Activated naive CD8-positive, alpha-beta T cell treated with anti-CD3 and anti-CD28 coated beads, Interleukin-2, amount 50 U/mL, for 24 hours (primary cell): Measurements from ENCODE around the gene TOR1A.

Experiments used
- ATAC-seq: fragments of 150-1000 bp; cut with Tn5 transposase; one replicate; pipeline ENCODE4 v1.10.0; 2021
- DNase-seq: peaks from one replicate; pipeline ENCODE4 v3.0.0; 2021
- H3K27ac Mint-ChIP-seq: one replicate; pipeline ENCODE4 v1.8.0; 2021; ENCODE audit warnings: mild to moderate bottlenecking, mixed read lengths
- H3K27me3 Mint-ChIP-seq: one replicate; pipeline ENCODE4 v1.8.0; 2021; ENCODE audit warnings: mixed read lengths
- H3K36me3 Mint-ChIP-seq: one replicate; pipeline ENCODE4 v1.8.0; 2021; ENCODE audit warnings: low read depth, mixed read lengths
- H3K4me1 Mint-ChIP-seq: one replicate; pipeline ENCODE4 v1.8.0; 2021; ENCODE audit warnings: mixed read lengths
- H3K4me3 Mint-ChIP-seq: one replicate; pipeline ENCODE4 v1.8.0; 2021; ENCODE audit warnings: mild to moderate bottlenecking, moderate library complexity, mixed read lengths
- H3K9me3 Mint-ChIP-seq: one replicate; pipeline ENCODE4 v1.8.0; 2021; ENCODE audit warnings: mixed read lengths

Gene TOR1A, protein sequence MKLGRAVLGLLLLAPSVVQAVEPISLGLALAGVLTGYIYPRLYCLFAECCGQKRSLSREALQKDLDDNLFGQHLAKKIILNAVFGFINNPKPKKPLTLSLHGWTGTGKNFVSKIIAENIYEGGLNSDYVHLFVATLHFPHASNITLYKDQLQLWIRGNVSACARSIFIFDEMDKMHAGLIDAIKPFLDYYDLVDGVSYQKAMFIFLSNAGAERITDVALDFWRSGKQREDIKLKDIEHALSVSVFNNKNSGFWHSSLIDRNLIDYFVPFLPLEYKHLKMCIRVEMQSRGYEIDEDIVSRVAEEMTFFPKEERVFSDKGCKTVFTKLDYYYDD

DNA sequence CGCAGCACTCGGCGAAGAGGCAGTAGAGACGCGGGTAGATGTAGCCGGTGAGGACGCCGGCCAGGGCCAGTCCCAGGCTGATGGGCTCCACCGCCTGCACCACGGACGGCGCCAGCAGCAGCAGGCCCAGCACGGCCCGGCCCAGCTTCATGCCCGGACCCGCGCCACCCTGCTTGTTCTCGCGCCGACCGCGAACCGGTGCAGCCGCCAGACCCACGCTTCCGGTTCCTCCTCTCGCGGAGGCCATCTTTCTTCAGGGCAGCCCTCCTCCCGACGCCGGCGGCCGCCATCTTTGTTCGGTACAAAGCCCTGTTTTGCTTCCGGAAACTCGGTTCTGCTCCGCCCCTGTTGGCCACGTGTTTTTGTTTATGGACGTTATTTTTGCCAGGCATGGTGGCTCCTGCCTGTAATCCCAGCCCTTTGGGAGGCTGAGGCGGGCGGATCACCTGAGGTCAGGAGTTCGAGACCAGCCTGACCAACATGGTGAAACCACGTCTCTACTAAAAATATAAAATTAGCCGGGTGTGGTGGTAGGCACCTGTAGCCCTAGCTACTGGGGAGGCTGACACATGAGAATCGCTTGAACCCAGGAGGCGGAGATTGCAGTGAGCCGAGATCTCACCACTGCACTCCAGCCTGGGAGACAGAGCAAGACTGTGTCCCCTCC, at the start of gene TOR1A:
TOR1A (minus strand) TSS at position 202 of the 667 bp plus-strand sequence; CDS start at position 151, 51 bp downstream.
- peak within 1 kb of the TSS; percentile 84 for H3K27ac Mint-ChIP-seq
- no peaks in the 10 kb centered on the region for H3K27me3 Mint-ChIP-seq
- ATAC-seq, result peak; percentile 90
- DNase-seq, result peak; percentile 93
- no peaks in the 10 kb centered on the region for H3K9me3 Mint-ChIP-seq
- peaks cover 11% of the 10 kb centered on the region for H3K4me1 Mint-ChIP-seq
- peak within 1 kb of the TSS; percentile 87 for H3K4me3 Mint-ChIP-seq
- peaks cover 30% of the 10 kb centered on the region for H3K36me3 Mint-ChIP-seq

DNA sequence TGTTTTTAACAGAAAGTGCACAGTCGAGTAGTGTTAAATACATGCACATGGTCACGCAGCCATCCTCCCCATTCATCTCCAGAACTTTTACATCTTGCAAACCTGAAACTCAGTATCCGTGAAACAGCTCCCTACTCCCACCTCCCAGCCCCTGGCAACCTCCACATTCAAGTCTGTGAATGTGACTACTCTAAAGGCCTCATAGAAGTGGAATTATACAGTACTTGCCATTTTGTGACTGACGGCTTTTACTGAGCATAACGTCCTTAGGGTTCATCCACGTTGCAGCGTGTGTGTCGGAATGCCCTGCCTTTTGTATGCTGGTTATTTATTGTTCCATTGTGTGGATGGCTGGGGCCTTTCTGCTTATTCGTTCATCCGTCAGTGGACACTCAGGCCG, 47.1 kb upstream of the TOR1A start:
- peaks cover 48% of the 10 kb centered on the region for H3K4me1 Mint-ChIP-seq
- no peaks in the 10 kb centered on the region for H3K9me3 Mint-ChIP-seq
- DNase-seq (no peak), ATAC-seq (no peak)
- peak overlapping the region; percentile 48 for H3K27ac Mint-ChIP-seq
- no peak overlapping the region for H3K4me3 Mint-ChIP-seq
- peaks cover 11% of the 10 kb centered on the region for H3K36me3 Mint-ChIP-seq
- no peaks in the 10 kb centered on the region for H3K27me3 Mint-ChIP-seq

DNA sequence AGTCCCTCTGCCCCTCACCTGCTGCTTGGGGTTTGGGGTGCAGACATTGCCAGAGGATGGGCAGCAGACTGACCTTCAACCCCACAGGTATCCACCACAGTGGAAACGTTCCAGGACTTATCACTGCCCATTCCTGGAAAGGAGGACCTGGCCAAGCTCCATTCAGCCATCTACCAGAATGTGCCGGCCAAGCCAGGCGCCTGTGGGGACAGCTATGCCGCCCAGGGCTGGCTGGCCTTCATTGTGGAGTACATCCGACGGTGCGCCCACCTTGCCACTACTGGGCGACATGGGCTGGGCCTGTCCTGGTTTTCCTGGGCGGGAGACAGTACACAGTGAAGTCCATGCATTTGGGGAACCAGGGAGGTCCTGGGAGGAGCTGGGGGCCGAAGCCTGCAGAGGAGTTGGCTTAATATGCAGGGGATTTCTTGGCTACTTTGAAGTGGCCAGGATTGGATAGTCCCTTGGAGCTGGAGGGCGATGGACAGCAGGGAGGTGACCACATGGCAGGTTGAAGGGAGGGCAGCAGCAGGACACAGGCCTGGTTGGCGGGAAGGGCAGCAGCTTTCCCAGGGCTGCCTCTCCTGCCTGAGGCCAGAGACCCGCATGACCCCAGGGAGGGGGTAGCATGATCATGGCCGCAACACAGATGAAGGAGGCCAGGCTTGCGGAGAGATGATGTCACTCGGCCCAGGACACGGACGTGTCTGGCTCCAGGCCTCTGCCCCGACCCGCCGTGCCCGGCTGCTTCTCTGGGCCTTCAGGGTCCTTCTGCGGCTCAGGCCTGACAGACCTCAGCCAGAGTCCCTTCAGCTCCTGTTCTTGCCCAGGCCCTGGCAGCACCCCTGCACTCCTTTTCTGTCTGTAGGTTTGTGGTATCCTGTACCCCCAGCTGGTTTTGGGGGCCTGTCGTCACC, 45.9 kb upstream of the TOR1A start:
- peaks cover 58% of the 10 kb centered on the region for H3K4me1 Mint-ChIP-seq
- H3K36me3 Mint-ChIP-seq, result peaks cover 14% of the 10 kb centered on the region
- no peaks in the 10 kb centered on the region for H3K9me3 Mint-ChIP-seq

DNA sequence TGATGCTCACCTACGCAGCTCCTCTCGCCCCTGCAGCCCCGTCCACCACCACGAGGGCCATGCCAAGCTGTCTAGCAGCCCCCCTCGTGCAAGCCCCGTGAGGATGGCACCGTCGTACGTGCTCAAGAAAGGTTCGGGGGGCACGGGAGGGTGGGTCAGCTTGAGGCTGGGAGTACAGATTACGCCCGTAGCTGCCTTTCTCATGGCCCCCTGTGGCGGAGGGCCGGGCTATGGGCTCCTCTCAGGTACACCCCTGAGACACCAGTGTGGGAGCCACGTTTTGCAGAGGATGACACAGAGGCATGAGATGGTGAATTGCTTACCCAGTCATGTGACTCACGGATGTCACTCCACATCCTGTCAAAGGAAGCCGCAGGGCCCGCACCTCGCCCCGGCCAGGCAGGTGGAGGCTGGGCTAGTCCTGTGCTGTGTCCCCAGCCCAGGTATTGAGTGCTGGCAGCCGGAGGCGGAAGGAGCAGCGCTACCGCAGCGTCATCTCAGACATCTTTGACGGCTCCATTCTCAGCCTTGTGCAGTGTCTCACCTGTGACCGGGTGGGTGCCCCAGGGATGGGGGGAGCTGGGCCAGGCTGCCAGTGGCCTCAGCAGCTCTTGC, 45.0 kb upstream of the TOR1A start:
- peak; percentile 78 for DNase-seq
- peaks cover 17% of the 10 kb centered on the region for H3K36me3 Mint-ChIP-seq
- peak overlapping the region; percentile 86 for H3K27ac Mint-ChIP-seq
- peak; percentile 89 for ATAC-seq
- no peaks in the 10 kb centered on the region for H3K27me3 Mint-ChIP-seq
- peaks cover 62% of the 10 kb centered on the region for H3K4me1 Mint-ChIP-seq
- H3K9me3 Mint-ChIP-seq, result no peaks in the 10 kb centered on the region
- peak overlapping the region; percentile 60 for H3K4me3 Mint-ChIP-seq

More for the DNA sequence above, 45.9 kb upstream of the TOR1A start:
- Mint-ChIP-seq H3K27ac (peak overlapping the region; percentile 86), H3K4me3 (peak overlapping the region; percentile 60), H3K27me3 (no peaks in the 10 kb centered on the region)
- no peak for ATAC-seq
- no peak for DNase-seq

DNA sequence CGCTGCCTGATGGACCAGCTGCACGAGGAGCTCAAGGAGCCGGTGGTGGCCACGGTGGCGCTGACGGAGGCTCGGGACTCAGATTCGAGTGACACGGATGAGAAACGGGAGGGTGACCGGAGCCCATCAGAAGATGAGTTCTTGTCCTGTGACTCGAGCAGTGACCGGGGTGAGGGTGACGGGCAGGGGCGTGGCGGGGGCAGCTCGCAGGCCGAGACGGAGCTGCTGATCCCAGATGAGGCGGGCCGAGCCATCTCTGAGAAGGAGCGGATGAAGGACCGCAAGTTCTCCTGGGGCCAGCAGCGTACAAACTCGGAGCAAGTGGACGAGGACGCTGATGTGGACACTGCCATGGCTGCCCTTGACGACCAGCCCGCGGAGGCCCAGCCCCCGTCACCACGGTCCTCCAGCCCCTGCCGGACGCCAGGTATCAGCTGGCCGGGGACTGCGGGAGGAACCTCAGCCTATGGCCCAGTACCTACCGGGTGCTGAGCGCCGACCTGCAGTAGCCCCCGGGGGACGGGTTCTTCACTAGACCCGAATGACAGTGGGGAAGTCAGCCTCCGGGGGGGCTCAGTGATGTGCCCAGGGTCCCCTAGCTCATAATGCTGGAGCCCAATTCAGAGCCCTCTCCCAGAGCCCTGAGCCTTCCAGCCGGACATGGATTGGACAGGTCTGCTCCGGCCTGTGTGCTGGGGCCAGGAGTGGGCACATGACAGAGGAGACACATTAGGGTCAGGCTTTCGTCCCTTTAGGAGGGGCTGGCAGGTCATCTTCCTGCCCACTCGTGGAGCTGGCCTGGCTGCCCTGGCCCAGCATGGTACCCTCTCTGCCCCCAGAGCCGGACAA, 44.3 kb upstream of the TOR1A start:
- H3K36me3 Mint-ChIP-seq, result peaks cover 21% of the 10 kb centered on the region
- peaks cover 69% of the 10 kb centered on the region for H3K4me1 Mint-ChIP-seq

DNA sequence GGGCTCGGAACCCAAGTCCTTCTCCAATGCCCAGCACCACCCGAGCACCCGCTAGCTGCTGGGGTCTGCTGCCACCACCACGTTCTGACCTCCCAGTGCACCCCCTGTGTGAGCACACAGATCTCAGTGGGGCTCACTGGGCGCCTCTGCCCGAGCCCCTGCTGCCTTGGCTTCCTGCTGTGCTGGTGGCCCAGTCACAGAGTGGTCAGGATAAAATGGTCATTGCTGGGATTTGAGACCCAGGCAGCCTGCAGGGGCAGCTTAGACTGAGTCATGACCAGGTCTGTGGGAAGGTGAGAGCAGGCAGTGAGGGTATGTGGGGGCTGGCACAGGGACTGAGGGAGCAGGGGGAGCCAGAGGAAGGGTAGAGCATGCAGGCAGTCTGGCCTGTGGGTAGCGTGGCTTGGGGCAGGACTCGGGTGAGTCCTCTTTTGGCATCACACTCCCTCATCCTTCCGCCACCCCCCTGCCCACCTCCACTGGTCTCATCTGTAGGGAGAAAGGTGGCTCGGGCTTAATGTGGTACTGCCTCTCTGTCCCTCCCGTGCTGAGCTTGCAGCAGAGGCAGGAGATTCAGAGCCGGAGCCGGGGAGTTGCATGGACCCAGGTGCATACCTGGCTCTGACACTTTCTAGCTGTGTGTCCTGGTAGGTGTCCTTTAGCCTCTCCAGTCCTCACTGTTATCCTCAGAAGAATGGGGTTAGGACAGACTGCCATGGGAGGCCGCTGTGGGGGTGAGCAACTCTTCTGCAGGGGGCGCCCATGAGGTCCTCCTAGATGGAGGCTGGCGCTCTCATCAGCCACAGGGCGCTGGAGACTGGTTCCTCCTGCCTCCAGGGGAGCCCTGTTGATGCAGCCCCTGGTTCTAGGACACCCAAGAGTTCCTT, 43.4 kb upstream of the TOR1A start:
- peaks cover 74% of the 10 kb centered on the region for H3K4me1 Mint-ChIP-seq
- peak overlapping the region; percentile 54 for H3K4me3 Mint-ChIP-seq
- ATAC-seq, result peak; percentile 25
- peaks cover 25% of the 10 kb centered on the region for H3K36me3 Mint-ChIP-seq
- DNase-seq, result peak; percentile 57
- H3K9me3 Mint-ChIP-seq, result no peaks in the 10 kb centered on the region
- peak overlapping the region; percentile 89 for H3K27ac Mint-ChIP-seq
- H3K27me3 Mint-ChIP-seq, result no peaks in the 10 kb centered on the region

More for the DNA sequence above, 44.3 kb upstream of the TOR1A start:
- no peak for ATAC-seq
- peak overlapping the region; percentile 89 for H3K27ac Mint-ChIP-seq
- no peaks in the 10 kb centered on the region for H3K9me3 Mint-ChIP-seq
- no peak for DNase-seq
- no peaks in the 10 kb centered on the region for H3K27me3 Mint-ChIP-seq
- peak overlapping the region; percentile 60 for H3K4me3 Mint-ChIP-seq

DNA sequence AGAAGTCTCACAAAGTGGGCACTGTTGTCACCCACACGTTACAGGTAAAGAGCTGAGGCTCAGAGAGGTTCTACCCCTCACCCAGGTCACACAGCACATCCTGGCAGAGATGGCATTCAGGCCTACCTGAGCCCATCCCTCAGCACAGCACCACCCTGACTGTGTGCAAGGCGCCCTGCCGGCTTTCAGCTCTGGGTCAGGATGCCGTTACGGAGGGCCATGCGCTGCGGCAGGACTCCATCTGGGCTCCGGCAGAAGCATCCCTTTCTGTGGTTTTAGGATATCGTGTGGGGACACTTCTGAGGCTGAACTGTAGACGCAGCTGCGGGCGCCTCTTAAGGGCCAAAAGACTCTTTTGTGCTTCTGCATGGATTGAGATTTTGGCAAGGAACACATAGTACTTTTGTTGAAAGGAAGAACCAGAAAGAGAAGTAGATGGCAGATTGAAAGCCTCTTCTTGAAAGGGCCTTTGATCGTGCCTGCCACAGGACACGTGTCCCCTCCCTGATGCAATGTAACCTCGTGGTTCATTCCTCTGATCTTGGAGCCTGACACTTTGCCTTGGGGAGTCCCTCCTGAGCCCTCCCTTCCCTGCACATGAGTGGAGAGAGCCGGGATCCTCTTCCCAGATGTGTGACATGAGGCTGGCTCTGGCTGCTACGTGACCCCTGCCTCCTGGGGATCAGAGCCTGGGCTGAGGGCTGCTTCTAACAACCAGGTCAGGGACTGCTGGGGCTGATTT, 42.6 kb upstream of the TOR1A start:
- Mint-ChIP-seq H3K9me3 (no peaks in the 10 kb centered on the region), H3K27me3 (no peaks in the 10 kb centered on the region), H3K36me3 (peaks cover 31% of the 10 kb centered on the region), H3K27ac (peak overlapping the region; percentile 89), H3K4me1 (peaks cover 78% of the 10 kb centered on the region), H3K4me3 (peak overlapping the region; percentile 1)
- DNase-seq (peak; percentile 37), ATAC-seq (no peak)

DNA sequence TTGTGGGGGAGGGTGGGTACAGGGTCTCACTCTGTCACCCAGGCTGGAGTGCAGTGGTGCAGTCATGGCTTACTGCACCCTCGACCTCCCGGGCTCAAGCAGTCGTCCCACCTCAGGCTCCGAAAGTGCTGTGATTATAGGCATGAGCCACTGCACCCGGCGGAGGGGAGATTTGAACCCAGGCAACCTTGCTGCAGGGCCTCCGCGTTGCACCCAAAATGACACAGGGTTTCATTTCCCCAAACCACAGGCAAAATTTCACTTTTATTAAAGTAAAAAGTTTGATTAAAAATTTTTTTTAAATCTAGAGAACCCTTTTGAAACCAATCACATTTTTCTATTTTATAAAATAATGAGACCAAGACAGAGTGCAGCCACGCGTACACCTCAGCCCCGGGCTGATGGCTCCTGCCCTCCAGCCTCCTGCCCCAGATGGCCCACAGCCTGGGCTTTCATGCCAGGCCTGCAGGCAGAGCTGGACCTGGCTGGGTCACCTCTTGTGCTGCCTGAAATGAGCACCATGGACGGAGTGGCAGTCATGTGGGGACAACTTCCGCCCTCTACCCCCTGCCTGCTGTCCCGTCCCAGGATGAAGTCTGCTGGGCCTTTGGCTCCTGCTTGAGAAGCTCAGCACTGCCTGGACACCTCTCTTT, 41.9 kb upstream of the TOR1A start:
- H3K27ac Mint-ChIP-seq, result peak overlapping the region; percentile 89
- no peaks in the 10 kb centered on the region for H3K9me3 Mint-ChIP-seq
- ATAC-seq, result no peak
- H3K4me1 Mint-ChIP-seq, result peaks cover 84% of the 10 kb centered on the region
- DNase-seq, result no peak
- peaks cover 36% of the 10 kb centered on the region for H3K36me3 Mint-ChIP-seq
- H3K4me3 Mint-ChIP-seq, result peak overlapping the region; percentile 1
- no peaks in the 10 kb centered on the region for H3K27me3 Mint-ChIP-seq

DNA sequence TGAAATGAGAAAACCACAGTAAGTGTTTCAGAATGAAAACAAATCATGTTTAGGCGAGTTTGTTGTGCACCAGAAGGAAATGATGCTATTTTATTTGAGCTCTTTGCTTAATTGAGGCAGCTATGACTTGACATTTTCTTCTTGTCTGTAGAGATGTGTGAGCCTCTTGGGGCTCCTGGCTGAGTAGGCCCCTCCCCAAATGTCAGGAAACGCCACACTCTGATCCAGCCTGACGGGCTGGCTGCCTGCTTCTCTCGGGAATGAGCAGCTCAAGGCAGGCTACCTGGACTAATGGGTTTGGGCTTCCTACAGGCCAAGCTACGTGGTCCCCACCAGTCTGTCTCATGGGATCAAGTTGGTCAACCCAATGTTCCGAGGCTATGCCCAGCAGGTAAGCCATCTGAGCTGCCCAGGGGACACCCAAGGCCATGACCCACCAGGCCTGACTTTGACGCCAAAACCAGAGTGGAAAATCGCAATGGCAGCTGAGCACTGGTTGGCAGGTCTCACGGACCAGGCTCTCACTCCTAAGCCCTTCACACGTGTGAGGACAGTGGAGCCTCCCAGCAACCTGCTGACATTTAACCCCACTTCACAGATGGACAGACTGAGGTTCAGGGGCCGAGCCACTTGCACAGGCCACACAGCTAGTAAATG, 41.2 kb upstream of the TOR1A start:
- ATAC-seq, result no peak
- H3K4me3 Mint-ChIP-seq, result no peak overlapping the region

DNA sequence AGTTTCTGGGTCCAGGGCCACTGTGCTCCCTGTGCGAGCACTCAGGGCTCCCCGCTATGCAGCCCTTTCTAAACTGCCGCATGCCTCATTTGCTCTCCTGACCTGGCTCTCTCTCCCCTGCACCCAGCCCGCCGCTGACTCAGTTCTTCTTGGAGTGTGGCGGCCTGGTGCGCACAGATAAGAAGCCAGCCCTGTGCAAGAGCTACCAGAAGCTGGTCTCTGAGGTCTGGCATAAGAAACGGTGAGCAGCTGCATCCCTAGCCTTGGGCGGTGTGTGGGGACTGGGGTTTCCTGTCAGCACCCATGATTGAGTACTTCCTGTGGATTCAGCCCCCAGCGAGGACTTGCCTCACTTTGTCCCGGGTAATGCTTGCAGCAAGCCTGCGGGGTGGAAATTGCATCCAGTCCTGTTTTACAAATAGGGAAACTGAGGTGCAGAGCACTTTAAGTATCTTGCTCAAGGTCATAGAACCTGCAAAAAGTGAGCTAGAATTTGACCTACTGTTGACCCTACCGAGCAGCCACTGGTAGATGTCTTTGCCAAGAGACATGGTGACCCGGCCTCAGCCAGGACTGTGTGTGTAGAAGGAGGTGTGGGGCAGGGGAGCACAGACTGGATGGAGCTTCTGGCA, 39.2 kb upstream of the TOR1A start:
- Mint-ChIP-seq H3K27me3 (no peaks in the 10 kb centered on the region), H3K36me3 (peaks cover 42% of the 10 kb centered on the region), H3K27ac (peak overlapping the region; percentile 85), H3K4me1 (peaks cover 72% of the 10 kb centered on the region), H3K4me3 (peak overlapping the region; percentile 44), H3K9me3 (no peaks in the 10 kb centered on the region)
- ATAC-seq (peak; percentile 88), DNase-seq (peak; percentile 75)

More for the DNA sequence above, 41.2 kb upstream of the TOR1A start:
- no peaks in the 10 kb centered on the region for H3K27me3 Mint-ChIP-seq
- DNase-seq, result no peak
- H3K27ac Mint-ChIP-seq, result peak overlapping the region; percentile 89
- peaks cover 36% of the 10 kb centered on the region for H3K36me3 Mint-ChIP-seq
- H3K4me1 Mint-ChIP-seq, result peaks cover 84% of the 10 kb centered on the region
- H3K9me3 Mint-ChIP-seq, result no peaks in the 10 kb centered on the region

DNA sequence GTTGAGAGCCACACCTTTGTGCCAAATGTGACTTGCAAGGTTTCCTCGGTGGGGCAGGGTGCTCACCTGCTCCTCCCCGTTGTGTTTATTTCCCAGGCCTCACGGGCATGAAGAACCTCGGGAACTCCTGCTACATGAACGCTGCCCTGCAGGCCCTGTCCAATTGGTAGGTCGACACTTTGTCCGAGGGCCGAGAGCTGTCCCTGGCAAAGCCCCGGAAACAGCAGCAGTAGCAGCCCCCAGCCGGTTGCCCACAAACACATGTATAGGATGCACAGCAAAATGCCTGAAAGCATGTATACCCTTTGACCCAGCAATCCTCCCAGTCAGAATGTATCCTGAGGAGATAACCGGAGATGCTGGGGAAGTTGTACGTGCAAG, 37.5 kb upstream of the TOR1A start:
- Mint-ChIP-seq H3K27me3 (no peaks in the 10 kb centered on the region), H3K36me3 (peaks cover 48% of the 10 kb centered on the region), H3K9me3 (no peaks in the 10 kb centered on the region), H3K4me3 (no peak overlapping the region), H3K27ac (peak overlapping the region; percentile 82), H3K4me1 (peaks cover 64% of the 10 kb centered on the region)
- DNase-seq (no peak), ATAC-seq (no peak)
